HG03064 (cell line): ENCODE results near the gene GLOD4.
"Not testable (repeated sequence)": the region's sequence is repeated elsewhere in the genome, so short reads cannot be mapped to it uniquely, and the experiment has no call there.

Experiments used
- ATAC-seq: cut with Tn5 transposase; IDR thresholded peaks from one replicate; pipeline ENCODE4 v1.9.1; 2021; ENCODE audit warnings: low read depth; ENCODE audit not compliant: unreplicated experiment

Gene GLOD4, protein sequence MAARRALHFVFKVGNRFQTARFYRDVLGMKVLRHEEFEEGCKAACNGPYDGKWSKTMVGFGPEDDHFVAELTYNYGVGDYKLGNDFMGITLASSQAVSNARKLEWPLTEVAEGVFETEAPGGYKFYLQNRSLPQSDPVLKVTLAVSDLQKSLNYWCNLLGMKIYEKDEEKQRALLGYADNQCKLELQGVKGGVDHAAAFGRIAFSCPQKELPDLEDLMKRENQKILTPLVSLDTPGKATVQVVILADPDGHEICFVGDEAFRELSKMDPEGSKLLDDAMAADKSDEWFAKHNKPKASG

GRCh38 chr17:781805-782731 is at the start of gene GLOD4, which contains the start of gene MRM3:
Gene GLOD4, minus strand, starts transcription at chr17:782280. Its CDS starts 25 bp downstream, at chr17:782255.
Gene MRM3, plus strand, starts transcription at chr17:782353. Its CDS starts 26 bp downstream, at chr17:782379.
- ATAC-seq, result peak; percentile 65

GRCh38 chr17:830950-831349 is 48.9 kb upstream of the GLOD4 start:
- ATAC-seq, result no peak

DNA sequence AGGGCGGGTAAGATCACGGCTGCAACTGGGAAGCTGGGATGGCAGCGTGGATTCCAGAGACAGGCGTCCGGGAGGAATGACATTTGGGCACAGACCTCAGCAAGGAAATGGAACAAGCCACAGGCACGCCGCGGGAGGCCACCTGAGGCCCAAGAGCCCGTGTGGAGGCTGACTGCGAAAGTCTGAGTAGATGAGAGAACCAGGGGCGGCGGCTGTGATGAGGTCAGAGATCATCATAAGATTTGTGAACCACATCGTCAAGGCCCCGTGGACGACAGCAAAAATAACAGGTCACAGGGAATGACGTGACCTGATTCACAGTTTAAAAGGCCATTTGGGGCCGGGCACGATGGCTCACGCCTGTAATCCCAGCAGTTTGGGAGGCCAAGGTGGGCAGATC is 48.3 kb upstream of the GLOD4 start:
- ATAC-seq, result no peak

DNA sequence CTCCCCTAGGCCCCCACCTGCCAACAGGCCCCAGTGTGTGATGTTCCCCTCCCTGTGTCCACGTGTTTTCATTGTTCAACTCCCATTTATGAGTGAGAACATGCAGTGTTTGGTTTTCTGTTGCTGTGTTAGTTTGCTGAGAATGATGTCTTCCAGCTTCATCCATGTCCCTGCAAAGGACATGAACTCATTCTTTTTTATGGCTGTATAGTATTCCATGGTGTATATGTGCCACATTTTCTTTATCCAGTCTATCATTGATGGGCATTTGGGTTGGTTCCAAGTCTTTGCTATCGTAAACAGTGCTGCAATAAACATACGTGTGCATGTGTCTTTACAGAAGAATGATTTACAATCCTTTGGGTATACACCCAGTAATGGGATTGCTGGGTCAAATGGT is 47.5 kb upstream of the GLOD4 start:
- ATAC-seq, result not testable (repeated sequence)

GRCh38 chr17:828761-829160 is 46.7 kb upstream of the GLOD4 start:
- ATAC-seq, result no peak

GRCh38 chr17:826778-827177 is 44.7 kb upstream of the GLOD4 start:
- no peak for ATAC-seq

GRCh38 chr17:825216-825615 is 43.1 kb upstream of the GLOD4 start:
- ATAC-seq, result no peak

DNA sequence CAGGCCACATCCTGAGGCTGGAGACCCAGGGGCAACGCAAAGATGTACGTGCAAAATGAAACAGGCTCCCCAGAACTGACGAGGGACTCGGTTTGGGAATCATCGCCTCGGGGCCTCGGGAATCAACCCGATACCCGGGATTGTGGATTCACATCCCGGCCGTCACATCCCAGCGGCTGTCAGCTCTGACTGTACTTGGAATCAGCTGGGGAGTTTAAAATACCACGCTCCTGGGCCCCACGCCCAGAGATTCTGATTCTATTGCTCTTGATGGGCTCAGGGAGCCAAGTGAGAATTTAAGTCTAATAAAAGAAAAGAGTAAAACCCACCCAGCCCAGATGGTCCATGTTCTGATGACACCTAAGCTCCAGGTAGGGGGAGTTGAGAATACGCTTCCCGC is 42.3 kb upstream of the GLOD4 start:
- ATAC-seq, result no peak

DNA sequence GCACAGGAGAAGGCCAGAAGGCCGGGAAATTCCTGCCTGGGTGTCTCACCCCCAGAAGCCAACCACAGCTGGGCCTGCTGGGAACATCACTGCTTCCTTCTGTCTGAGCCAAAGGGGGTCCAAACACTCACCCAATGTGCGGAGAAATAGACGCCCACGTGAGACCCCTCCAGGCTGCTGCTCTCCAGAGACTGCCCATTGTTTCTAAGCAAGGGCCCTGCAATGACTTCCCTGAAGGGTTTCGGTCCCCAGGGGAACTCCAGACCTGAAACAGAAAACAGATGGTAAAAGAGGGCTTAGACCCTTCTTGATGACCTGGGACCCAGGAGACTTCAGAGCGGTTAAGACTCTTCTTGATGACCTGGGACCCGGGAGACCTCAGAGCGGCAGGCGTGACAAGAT is 41.4 kb upstream of the GLOD4 start:
- no peak for ATAC-seq

GRCh38 chr17:819251-819650 is 37.2 kb upstream of the GLOD4 start:
- ATAC-seq, result no peak

DNA sequence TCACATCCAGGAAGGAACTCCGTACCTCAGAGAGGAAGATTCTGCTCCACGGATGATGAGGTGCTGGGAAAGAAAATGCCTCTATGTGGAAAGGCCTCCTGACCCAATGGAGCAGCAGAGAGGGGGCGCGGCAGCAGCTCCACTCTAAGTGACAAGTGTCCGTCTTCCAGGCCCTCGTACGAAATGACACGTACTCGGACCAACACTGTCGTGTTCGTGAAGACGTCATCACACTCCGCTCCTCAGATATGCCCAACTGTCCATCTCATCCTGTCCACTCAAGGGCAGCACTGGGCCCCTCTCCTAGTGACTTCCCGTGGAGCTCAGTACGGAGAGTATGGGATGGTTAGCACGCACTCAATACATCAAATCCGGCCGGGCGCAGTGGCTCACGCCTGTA is 32.3 kb upstream of the GLOD4 start:
- no peak for ATAC-seq

DNA sequence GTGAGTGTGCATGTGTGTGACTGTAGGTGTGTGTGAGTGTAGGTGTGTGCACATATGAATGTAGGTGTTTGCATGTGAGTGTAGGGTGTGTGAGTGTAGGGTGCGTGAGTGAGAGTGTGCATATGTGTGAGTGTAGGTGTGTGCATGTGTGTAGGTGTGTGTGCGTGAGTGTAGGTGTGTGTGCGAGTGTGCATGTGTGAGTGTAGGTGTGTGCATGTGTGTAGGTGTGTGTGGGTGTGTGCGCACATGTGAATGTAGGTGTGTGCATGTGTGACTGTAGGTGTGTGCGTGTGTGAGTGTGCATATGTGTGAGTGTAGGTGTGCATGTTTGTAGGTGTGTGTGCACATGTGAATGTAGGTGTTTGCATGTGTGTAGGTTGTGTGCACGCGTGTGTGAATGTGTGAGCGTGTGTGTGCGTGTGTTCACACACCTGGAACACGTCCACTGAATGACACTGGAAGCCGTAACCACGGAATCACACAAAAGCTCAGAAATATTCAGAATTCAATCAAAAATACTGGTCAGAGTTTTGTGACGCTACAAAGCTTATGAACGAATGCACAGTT is 30.6 kb upstream of the GLOD4 start:
- ATAC-seq, result no peak

DNA sequence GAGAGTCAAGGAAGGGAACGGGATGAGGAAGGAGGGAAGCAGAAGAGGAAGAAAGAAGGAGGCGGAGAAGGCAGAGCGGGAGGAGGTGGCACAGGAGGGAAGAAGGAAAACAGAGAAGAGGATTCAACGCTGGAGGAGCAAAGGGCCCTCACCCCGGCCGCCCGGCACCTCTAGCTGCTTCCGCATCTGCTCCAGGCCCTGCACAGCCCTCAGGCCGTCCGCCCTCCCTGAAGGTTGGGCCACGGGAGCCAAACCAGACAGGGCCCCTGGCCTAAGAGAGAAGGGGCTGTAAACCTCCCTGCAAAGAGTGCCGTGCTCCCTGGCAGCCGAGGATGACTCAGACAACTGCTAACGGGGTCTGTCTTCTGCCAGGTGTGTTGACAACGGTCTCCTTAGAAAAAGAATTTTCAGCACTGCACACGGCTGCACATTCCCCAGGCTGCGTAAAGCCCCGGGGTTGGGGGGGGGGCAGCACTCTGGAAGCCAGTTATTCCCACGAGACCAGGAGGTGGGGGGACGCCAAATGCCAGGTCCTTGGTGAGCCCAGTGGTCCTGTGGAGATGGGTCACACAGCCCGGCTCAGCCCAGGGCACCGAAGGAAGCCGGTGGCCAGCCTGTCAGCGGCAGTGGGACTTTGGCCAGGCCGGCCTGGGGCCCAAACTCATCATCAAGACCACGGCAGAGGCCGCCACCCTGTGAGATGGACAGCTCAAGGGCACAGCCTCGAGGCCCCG is 29.1 kb upstream of the GLOD4 start:
- no peak for ATAC-seq

DNA sequence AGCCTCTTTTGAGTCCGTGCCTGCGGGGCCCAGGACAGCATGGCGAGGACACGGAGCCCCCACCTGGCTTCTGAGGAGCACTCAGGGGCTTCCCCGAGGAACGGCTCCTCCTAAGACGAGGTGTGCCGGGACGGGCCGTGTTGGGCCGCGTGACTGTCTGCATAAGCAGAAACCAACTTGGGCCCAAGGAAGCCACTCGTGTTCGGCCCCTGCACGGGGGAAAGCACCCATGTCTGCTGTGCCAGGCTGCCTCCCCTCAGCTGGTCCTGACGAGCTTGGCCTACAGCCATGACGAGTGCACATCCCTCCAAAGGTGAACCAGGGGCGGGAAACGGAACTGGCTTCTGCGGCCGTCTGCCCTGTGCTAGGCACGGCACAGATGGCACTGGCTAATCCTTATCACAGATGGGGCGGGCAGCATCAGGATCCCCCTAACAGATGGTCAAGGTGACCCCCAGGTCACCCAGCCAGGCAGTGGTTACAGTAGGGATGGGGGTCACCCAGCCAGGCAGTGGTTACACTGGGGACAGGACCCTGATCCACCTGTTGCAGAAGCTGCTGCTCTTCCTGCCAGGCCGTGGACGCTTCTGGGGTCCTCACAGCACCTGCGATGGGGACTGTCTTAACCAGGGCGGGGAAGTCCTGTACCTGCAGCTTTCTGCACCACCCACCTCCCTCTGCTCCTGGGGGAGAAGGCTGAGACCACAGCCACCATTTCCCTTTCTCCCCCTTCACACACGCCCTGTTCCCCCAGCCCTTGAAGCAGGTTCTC is 25.6 kb upstream of the GLOD4 start:
- ATAC-seq, result no peak

GRCh38 chr17:806781-807522 is 24.9 kb upstream of the GLOD4 start:
- no peak for ATAC-seq

DNA sequence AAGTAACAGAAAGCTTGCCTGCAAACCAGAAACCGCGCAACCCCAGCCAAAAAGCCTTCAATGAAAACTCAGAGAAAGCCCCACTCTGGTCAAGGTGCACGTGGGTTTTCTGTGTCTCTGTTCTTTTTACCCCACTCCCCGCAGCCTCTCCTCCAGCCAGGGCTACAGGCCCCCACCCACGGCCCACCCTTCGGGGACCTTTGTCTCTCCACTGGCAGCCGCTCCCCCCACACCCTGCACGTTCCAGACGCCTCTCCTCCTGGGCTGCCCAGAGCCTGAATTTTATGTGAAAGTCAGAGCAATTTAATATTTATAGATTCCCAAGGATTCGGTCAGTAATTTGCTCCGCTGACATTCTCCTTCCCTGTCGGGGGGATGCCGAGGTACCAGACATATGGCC is 24.3 kb upstream of the GLOD4 start:
- no peak for ATAC-seq

DNA sequence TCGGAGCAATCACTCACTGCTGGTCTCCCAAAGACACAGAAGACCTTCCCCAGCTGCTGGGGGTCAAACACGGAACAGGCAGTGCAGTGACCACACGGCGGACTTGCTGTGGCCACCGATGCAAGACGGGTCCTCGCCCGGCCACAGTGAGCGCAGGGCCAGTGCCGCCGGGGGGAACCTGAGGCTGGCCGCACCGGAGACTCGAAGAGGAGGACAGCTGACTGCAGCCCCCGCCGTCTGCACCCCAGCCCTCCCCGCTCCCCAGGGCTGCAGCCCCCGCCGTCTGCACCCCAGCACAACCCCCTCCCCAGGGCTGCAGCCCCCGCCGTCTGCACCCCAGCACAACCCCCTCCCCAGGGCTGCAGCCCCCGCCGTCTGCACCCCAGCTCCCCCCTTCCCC is 23.8 kb upstream of the GLOD4 start:
- not testable (repeated sequence) for ATAC-seq

GRCh38 chr17:804541-805435 is 22.7 kb upstream of the GLOD4 start:
- ATAC-seq, result no peak
